HG03066 (cell line): ENCODE data around the gene GALR1.
"Not testable (repeated sequence)": the region's sequence is repeated elsewhere in the genome, so short reads cannot be mapped to it uniquely, and the experiment has no call there.

Experiments
- ATAC-seq: cut with Tn5 transposase; IDR thresholded peaks from one replicate; pipeline ENCODE4 v1.9.1; 2021; ENCODE audit warnings: low read depth; ENCODE audit not compliant: unreplicated experiment

GALR1 gene

DNA sequence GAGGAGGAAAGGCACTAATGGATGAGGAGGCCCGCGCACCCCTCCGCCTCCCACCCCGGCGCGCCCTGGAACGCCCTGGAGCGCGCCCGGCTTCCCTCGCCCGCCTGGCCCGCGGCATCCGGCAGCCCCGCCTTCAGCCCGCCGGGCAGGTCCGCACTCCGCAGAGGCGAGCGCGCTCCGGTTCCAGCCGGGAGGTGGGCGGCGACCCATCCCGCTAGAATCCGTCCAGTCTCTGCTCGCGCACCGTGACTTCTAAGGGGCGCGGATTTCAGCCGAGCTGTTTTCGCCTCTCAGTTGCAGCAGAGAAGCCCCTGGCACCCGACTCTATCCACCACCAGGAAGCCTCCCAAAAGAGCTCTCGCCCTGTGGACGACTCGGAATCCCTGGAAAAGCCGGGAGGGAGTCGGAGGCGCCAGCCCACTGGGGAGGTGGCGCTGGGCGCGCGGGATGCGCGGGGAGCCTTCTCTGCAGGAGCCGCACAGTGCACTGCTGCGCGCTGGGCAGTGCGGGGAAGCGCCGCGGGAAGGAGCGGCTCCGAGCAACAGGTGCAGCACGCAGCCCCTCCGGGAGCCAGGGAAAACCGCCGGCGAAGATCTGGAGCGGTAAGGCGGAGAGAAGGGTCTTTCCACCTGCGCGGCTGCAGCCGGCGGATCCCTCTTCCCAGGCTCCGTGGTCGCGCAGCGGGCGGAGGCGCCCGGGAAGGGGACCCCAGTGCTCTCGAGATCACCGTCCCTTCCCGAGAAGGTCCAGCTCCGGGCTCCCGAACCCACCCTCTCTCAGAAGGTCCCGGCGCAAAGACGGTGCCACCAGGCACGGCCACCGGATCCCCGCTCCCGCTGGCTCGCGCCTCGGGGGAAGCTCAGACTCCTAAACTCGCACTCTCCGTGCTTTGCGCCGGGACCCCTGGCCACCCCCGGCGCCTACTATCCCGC is at the start of gene GALR1:
Gene GALR1, plus strand, starts transcription at position 280 of the 932 bp plus-strand sequence. CDS start 701 bp downstream, outside the sequence.
- no peak for ATAC-seq

GRCh38 chr18:77201506-77201905 is 48.1 kb upstream of the GALR1 start:
- no peak for ATAC-seq

- ATAC-seq: no peak
Measured at GRCh38 chr18:77202329-77202728, 47.3 kb upstream of the GALR1 start.

- ATAC-seq: no peak
Measured at GRCh38 chr18:77203071-77203470, 46.6 kb upstream of the GALR1 start.

DNA sequence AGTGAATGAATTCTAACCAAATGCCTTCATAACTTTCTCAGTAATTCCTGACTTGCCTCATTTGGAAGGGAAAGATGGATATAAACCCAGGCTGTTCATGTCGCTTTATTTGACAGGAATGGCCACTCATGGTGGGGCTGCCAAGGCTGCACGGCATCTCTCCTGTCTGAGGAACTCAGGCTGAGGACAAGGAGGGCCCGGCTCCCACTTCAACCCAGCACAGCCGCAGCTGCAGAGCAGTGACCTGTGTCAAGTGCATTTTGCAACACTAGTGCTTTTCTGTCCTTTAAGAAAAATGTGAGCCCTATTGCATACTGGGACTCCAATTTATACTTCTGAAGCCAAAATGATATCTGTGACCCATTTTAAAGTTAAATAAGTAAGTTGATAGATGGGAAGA is 45.8 kb upstream of the GALR1 start:
- ATAC-seq: no peak

DNA sequence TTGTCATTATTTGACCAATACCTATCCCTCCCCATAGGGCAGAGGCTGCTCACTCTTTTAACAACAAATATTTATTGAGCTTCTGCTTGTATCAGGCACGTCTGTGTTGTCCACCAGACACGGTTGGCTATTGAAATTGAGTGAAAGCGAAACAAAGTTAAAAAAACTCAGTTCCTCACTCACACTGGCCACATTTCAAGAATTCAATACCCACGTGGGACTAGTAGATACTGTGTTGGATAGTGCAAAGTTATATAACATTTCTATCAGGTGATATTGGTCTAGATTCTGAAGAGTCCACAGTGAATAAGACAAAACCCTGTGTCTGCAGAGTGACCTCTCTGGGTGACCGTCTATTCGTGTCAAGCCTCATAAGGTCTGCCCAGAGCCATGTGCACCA is 43.9 kb upstream of the GALR1 start:
- no peak for ATAC-seq

DNA sequence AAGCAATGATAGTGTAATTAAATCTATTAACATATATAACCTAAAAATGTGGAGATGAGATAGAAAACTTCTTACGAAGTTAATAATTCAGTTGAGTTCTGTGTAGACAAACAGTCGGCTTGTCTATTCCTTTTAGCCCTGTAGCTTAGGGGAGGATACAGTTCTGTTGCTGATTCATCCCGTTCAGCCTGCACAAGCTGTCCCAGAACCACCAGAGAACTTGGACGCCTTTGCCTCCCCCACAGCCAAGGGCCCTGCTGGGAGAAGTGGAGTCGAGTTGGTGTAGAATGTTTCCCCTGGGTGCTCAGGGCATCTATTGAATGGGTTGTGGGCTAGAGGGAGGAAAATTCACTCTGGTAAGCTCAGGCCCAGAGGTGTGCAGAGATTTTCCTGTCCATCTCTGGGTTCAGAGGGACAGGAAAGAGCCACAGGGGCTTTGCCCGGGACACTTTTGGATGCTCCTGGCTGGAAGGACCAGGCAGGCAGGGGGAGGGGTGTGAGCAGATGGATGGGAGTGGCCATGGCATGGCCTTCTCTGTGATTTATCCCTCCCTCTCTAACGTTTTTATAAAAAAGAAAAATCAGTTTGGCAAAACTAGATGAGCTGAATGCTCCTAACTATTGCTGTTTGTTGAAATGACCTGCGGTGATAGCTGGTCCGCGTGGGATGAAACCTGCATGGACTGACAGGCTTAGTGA is 42.8 kb upstream of the GALR1 start:
- ATAC-seq: no peak

DNA sequence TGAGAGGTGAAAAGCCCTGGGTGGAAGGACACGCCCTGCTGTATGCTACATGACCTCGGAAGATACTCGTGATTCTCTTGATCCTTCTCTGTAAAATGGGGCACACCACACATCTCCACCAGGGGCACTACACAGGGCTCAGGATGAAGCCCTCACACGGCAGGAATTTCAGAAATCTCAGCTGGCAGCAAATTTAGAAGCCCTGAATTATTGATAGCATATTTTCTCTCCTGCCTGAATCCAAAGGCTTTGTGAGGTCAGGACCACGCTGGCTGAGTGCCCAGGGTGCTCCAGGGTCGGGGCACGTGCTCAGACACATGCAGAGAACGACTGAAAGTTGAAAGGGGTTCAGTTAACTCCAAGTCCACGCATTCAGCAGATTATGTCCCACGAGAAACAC is 42.1 kb upstream of the GALR1 start:
- ATAC-seq: no peak

- ATAC-seq: peak; percentile 74
Measured at GRCh38 chr18:77208964-77209363, 40.7 kb upstream of the GALR1 start.

DNA sequence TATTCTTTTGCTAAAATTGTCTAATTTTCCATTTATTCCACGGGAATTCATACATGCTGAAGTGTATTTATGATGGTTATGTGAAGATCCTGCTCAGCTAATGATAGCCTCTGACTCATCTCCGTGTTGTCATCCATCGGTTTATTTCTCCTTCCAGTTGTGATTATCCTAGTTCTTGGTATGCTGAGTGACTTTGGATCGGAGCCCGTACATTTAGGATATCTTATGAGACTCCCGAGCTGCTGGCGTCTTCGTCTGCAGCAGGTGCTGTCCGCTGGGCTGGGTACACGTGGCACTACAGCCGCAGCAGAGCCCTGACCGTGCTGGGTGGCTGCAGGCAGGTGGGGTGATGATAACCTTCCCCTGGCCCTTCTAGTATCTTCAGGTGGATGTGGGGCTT is 40.1 kb upstream of the GALR1 start:
- ATAC-seq: no peak

- no peak for ATAC-seq
Measured at GRCh38 chr18:77210249-77210648, 39.4 kb upstream of the GALR1 start.

- ATAC-seq: no peak
Measured at GRCh38 chr18:77218642-77219041, 31.0 kb upstream of the GALR1 start.

DNA sequence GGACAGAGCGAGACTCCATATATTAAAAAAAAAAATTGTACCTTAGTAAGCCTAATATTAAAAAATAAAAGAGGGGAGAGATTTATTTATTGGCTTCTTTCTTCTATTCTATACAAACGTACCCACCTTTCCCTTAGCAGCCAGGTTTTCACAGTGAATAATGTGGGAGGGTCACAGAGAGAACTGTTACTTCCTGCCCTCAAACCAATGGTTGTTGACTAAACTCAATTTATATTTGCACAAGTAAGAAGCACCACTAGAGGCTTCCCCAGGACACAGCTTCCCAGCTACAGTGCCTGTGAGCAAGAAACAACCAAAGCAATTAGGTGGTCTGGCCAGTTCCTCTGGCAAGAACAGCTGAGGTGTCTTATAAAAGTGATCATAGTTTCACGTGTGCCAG is 28.9 kb upstream of the GALR1 start:
- ATAC-seq: no peak

GRCh38 chr18:77222464-77222863 is 27.2 kb upstream of the GALR1 start:
- no peak for ATAC-seq

DNA sequence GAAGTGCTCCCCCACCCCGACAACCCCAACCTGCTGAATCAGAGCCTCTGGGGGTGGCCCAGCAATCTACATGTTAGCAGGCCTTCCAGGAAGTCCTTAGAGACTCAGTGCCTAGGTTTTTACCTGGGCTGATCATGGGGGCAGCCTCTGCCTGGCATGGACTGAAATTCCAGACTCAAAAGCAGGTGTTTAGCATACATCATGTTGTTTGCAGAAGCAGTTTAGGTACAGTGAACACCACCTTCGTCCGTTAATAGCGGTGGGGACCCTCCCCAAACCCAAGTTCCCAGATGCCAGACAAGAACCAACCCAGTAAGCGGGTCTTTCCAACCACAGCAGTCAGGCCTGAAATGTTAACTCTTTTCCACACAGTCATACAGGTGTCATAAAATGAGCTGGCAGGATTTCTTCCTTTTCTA is 26.4 kb upstream of the GALR1 start:
- no peak for ATAC-seq

DNA sequence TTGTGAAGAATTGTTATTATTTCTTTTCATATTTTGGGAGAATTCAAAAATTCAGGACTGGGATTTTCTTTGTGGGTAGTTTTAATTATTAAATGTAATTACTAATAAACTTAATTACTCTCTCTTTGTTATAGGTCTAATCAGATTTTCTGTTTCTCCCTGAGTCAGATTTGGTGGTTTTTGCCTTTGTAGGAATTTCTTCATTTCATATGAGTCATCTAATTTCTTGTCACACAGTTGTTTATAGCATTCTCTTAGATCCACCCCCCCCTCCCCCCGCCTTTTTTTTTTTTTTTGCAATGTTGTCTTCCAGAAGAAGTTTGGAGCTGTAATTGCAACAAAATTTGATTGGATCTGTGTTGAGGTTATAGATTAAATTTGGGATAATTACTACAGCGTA is 26.0 kb upstream of the GALR1 start:
- ATAC-seq: no peak

- no peak for ATAC-seq
Measured at GRCh38 chr18:77230645-77231044, 19.0 kb upstream of the GALR1 start.

GRCh38 chr18:77234504-77235365 is 14.9 kb upstream of the GALR1 start:
- ATAC-seq: no peak

DNA sequence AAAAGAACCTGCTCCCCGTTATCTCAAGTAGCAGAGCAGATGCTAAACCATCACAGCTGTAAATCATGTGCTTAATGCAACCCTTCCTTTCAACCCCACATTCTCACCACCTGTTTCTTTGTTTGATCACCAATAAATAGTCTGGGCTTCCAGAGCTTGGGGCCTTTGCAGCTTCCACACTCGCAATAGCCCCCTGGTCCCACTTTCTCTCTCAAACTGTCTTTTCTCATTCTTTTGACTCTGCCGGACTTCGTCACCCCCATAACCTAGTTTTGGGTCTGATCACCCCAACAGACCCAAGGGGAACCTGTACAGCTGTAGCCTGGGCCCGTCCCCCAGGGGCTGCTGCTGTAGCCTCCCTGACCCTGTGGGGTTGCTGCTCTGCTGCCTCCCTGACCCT is 10.4 kb upstream of the GALR1 start:
- not testable (repeated sequence) for ATAC-seq

DNA sequence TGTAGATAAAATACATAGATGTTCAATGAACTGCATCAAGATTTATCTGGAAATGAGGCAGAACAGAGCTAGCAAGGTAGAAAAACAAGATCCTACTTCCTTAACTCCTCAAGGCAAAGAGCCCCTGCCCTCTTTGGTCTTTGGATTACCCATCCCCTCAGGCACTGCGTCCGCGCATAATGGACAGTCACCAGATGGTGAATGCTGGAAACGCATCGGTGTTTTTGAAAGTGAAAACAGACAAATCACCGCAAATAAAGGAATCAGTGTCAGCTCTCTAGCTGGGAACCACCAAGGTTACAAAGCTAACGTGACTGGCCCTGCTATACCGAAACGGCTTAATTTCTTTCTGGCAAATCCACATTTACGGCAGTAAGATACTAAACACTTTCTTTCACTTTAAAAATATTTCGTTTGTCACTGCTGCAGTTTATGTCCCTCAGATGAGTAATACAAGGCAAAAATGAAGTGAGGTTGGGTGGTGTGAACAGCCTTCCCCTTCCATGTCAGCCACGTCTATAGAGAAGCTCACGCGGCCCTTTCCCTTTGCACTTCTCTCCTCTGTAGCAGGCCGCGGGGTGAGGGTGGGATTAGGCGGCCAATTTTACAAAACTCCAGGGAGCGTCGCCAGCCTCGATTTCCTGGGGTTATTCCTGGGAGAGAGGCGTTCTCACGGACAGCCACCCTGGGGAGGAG is 627 bp upstream of the GALR1 start:
- ATAC-seq: no peak
